HT1080 (cell line): ENCODE results near the gene PPP1R14C. TPM values are rescaled to one million over a fixed set of nuclear protein-coding genes. Genes with fewer than 3 reads are reported as not detected.
"Not testable (repeated sequence)": the region's sequence is repeated elsewhere in the genome, so short reads cannot be mapped to it uniquely, and the experiment has no call there.

Experiments used
- DNase-seq: peaks from one replicate; pipeline ENCODE4 v3.0.0-alpha.2; 2015; ENCODE audit warnings: low read depth
- total RNA-seq: library from RNA; depleted of rRNA; stranded (reverse); fragments of >200 nt; shearing (Covaris generic); gene quantifications from 2 replicates; pipeline ENCODE4 v1.2.3, GENCODE V29; 2014

PPP1R14C gene
- total RNA-seq, 1 experiment from 2014 or later = 0.66 TPM

- no peak for DNase-seq
Measured at GRCh38 chr6:150165020-150165702, 22.3 kb downstream of the PPP1R14C start.

- DNase-seq = no peak
Measured at GRCh38 chr6:150167479-150167873, 24.6 kb downstream of the PPP1R14C start.

GRCh38 chr6:150169181-150169580, 26.3 kb downstream of the PPP1R14C start:
- DNase-seq = no peak

DNA sequence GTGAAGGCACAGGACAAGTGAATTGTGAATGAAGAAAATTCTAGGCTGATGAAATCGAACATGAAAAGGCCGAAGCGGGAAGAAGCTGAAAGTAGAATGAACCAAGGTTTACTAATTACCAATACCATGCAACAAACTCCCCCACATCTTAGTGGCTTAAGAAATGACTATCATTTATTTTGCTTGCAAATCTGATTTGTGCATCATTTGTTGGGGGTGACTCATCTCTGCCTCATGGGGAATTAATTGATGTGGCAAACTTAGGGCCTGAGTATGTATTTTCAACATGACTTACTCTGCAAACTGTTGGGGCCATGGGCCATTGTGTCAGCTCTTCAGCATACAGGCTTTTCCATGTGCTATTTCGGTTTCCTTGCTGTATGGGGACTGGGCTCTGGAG, 26.8 kb downstream of the PPP1R14C start:
- DNase-seq = peak; percentile 51

DNA sequence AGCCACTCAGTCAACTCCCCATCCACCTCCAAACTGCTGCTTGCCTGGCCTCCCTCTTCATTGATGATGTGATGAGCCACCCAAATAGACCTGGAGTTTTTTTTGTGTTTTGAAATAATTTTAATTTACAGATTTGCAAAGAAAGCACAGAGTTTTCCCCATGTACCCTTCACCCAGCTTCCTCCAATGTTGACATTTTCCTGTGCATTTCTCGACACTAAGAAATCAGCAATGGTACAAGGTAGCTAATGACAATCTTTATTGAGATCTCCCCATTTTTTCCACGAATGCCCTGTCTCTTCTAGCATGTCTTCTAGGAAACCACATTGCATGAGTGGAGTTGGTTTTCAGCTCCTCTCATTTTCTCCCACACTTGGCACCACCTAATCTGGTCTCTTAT, 30.1 kb downstream of the PPP1R14C start:
- no peak for DNase-seq

GRCh38 chr6:150175586-150176151, 32.8 kb downstream of the PPP1R14C start:
- no peak for DNase-seq

DNA sequence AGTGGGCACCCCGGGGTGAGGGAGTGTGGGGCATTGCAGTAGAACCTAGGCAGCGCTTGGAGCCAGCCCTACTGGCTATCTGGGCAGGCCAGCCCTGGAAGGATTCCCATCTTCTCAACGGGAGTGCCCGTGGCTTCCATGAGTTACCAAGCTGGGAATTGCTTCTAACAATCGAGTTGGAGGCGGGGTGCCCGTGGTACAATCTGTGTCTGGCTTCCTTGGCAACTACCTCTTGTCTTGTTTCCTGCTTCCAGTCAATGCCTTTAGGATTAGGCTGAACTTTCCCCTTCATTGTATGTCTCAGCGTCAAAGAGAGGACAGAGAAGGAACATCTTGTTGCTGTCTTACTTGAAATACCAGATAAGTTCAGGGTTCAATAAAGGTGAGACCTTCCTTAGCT, 33.3 kb downstream of the PPP1R14C start:
- no peak for DNase-seq

DNA sequence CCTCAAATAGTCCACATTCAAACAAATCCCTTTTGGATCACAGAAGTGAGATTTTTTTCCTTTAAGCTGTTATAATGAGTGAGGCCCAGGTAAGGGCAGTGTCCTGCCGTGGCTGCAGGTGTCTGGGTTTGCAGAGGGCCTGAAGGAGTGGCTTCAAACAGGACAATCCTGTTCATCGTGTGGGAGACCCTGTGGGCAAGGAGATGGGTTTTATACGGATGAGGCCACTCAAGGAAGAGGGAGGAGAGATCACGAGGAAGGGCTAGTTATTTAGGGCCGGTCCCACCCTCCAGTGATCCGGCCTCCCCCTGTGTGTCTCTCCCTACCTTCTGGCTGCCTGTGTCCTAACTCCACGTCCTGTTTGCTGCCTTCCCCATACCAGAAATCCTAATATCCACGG, 33.8 kb downstream of the PPP1R14C start:
- no peak for DNase-seq

DNA sequence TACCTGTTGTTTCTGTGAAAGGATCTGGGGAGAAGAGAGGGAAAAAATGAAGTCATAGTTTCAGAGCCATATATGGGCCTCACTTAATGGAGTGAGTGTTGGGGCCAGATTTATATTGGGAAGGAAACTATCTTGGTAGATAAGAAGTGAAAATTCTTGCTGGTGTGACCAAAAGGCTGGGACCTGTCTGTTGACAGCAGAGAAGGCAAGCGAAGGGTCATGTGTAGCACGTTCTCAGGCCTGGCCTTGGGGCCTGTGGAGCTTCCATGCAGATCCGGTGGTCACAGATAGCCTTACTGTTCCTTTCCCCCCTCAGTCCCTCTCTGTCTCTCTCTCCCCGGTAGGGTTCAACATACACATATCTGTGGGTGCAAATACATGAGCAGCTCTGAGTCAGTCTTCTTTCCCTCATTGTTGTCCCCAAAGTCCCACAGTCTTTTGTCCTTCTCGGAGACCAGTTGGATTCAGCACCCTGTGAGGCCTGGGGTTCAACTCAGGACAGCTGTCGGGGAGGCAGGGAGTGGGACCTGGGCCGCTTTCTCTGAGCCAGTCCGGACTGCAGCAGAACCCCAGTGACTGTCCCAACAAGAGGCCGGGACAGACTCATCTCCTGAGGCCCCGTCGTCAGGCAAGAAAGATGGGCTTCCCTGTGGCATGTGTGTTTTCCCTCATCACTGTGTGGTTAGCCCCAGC, 34.6 kb downstream of the PPP1R14C start:
- DNase-seq = no peak

GRCh38 chr6:150177952-150178520, 35.2 kb downstream of the PPP1R14C start:
- DNase-seq = no peak

DNA sequence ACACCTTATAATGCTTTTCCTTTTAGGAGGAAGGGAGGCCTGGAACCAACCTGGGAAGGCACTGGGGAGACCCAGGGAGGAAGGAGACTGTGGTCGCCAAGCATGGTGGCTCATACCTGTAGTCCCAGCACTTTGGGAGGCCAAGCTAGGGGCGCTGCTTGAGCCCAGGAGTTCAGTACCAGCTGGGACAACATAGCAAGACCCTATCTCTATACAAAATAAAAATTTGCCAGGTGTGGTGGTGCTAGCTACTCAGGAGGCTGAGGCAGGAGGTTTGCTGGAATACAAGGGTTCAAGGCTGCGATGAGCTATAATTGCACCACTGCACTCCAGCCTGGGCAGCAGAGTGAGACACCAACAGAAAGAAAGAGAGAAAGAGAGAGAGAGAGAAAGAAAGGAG, 36.2 kb downstream of the PPP1R14C start:
- DNase-seq = no peak

GRCh38 chr6:150179907-150180424, 37.1 kb downstream of the PPP1R14C start:
- not testable (repeated sequence) for DNase-seq

DNA sequence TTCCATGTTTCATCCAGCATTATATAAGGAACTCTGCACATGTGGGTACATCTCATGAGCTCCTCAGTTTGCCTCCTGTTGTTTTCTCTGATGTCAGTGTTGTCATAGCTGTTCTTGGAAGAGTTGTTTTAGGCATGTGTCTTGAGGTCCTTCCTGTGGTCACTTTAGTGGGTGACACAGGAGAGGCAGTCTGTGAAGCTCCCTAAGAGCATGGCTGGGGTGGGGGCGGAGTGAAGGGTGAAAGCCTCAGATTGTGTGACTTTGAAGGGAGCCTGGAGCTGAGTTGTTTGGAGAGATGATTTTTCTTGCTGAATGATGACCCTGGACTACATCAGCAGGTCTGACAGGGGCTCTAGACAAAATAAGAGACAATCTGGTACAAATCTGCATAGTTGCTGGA, 37.7 kb downstream of the PPP1R14C start:
- no peak for DNase-seq

DNA sequence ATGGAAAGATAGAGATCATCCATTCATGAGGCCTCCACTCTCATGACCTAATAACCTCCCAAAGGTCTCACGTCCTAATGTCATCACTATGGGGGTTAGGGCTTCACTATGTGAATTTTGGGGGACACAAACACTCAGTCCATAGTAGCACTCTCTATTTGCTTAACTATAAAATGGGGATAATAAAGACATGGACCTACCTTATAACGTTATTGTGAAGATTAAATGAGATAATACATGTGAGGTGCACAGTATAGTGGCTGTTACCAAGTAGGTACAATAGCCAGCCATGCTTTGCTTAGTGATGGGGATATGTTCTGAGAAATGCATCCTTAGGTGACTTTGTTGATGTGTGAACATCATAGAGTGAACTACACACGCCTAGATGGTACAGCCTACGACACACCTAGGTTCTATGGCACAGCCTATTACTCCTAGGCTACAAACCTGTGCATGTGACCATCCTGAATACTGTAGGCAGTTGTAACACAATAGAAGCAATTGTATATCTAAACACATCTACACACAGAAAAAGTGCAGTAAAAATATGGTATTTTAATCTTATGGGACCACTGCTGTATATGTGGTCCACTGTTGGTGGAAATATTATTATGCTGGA, 39.7 kb downstream of the PPP1R14C start:
- no peak for DNase-seq

DNA sequence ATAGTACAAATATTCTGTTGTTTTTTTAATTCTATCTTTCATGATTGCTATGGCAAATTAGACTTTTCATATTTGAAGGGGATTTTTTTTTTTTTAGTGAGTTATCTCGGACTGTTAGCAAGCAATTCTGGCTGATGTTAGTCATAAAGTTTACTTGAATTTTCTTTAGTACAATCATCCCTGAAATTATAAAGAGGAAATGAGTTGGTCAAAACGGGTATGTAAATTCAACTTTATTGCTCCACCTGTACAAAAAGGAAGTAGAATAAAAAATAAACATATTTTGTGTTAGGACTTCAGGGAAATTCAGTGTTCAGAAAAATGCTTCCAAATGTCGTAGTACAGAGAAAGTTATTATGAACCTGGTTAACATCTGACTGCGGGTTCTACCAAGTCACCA, 40.3 kb downstream of the PPP1R14C start:
- no peak for DNase-seq

GRCh38 chr6:150183966-150184365, 41.1 kb downstream of the PPP1R14C start:
- no peak for DNase-seq

GRCh38 chr6:150184850-150185731, 42.2 kb downstream of the PPP1R14C start:
- DNase-seq = no peak

DNA sequence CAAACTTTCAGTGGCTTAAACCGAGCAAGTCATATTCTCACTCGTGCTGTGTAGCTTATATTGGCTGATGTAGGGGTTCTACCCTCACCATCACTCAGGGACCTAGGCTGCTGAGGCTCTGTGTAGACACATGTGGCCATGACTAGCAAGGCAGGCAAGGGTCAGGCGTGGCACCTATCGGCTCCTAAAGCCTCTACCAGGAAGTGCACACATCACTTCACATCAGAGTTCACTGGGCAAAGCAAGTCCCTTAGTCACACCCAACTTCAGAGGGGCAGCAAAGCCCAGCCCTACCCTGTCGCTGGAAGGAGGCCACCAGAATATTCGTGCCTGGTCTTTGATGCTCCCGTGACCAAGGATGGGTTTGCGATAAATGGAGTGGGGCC, 42.9 kb downstream of the PPP1R14C start:
- DNase-seq = no peak

DNA sequence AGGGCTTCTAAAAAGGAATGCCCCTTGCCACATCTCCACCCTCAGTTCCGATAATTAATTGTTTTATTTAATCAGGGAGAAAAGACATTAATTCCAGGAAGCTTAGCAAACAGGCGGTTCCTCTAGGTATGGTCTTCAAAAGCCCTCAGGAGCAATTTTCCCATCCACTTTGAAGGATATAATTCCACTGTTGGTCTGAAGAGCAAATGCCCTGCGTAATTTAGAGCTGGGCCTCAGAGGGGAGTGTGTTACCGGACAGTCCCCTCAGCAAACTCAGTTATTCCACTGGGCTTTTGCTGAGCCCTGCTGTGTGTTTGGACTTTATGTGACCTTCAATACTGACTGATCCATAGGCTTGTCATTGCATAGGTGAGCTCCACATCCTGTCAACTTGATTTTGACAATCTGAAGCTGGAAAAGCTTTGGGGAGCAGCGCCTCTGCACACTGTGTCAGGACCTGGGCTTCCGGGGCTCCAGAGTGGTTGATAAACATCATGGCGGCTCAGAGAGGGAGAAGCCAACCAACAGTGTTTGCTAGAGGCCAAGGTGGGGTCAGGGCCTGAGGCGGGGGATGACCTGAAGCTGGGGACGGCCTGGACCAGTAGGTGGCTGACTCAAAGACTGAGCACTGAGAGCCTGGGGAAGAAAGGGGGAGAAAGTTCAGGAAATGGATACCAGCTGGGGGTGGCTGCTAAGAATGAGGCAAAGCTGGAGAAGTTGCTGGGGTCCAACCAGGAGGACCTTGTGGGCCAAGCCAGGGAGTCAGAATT, 43.5 kb downstream of the PPP1R14C start:
- no peak for DNase-seq

DNA sequence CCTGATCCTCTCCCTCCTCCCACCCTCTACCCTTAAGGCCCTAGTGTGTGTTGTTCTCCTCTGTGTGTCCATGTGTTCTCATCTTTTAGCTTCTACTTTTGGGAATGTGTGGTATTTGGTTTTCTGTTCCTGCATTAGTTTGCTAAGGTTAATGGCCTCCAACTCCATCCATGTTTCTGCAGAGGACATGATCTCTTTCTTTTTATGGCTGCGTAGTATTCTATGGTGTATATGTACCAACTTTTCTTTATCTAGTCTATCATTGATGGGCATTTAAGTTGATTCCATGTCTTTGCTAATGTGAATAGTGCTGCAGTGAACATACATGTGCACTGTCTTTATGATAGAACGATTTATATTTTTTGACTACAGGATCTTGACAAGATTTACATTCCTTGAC, 44.6 kb downstream of the PPP1R14C start:
- not testable (repeated sequence) for DNase-seq
